SU-DHL-6 (cell line): ENCODE data around the gene ZBTB47.

Experiments
- H2AFZ ChIP-seq: fragments of 200-600 bp; sonication (generic); 2 replicates; pipeline ENCODE4 v1.6.1; 2014; ENCODE audit warnings: low read depth, mild to moderate bottlenecking, moderate library complexity, mixed read lengths, antibody characterized with exemption, low read length; ENCODE audit not compliant: severe bottlenecking
- H3F3A ChIP-seq: fragments of 200-600 bp; shearing (Covaris generic); 2 replicates; pipeline ENCODE4 v1.6.0; 2016; ENCODE audit warnings: antibody characterized with exemption, mild to moderate bottlenecking; ENCODE audit not compliant: insufficient read depth
- H3K27ac ChIP-seq: fragments of 200-600 bp; sonication (generic); 2 replicates; pipeline ENCODE4 v1.5.1; 2016; ENCODE audit warnings: low read depth, mild to moderate bottlenecking, low read length, moderate library complexity, mixed read lengths
- H3K27me3 ChIP-seq: fragments of 200-600 bp; sonication (generic), shearing (Covaris generic); 2 replicates; pipeline ENCODE4 v1.6.0; 2014; ENCODE audit warnings: mild to moderate bottlenecking, low read length
- H3K36me3 ChIP-seq: fragments of 200-600 bp; sonication (generic); 2 replicates; pipeline ENCODE4 v1.6.1; 2014; ENCODE audit warnings: mild to moderate bottlenecking, low read length, mixed read lengths
- H3K4me2 ChIP-seq: fragments of 300-600, 200-600 bp; shearing (Covaris generic), sonication (generic); 2 replicates; pipeline ENCODE4 v1.6.0; 2014; ENCODE audit warnings: low read length, low read depth, mild to moderate bottlenecking; ENCODE audit not compliant: poor library complexity, severe bottlenecking
- H3K4me3 ChIP-seq: fragments of 200-600 bp; sonication (generic); 2 replicates; pipeline ENCODE4 v1.5.1; 2014; ENCODE audit warnings: antibody characterized with exemption, low read length, mild to moderate bottlenecking, mixed read lengths; ENCODE audit not compliant: insufficient read depth, poor library complexity, severe bottlenecking
- H3K79me2 ChIP-seq: fragments of 200-600 bp; sonication (generic); 2 replicates; pipeline ENCODE4 v1.6.1; 2014; ENCODE audit warnings: mild to moderate bottlenecking, low read length, moderate library complexity; ENCODE audit not compliant: insufficient read depth
- H3K9ac ChIP-seq: fragments of 200-600 bp; sonication (generic); 2 replicates; pipeline ENCODE4 v1.7.0; 2014; ENCODE audit warnings: mild to moderate bottlenecking, low read length
- H3K9me2 ChIP-seq: fragments of 200-600 bp; sonication (generic); replicated peaks from 2 replicates; pipeline ENCODE4 v1.6.1; 2014; ENCODE audit warnings: low read length; ENCODE audit not compliant: insufficient read depth
- H3K9me3 ChIP-seq: fragments of 200-600 bp; sonication (generic); 2 replicates; pipeline ENCODE4 v1.6.1; 2014; ENCODE audit warnings: low read length, mixed read lengths; ENCODE audit not compliant: insufficient read depth
- H4K20me1 ChIP-seq: fragments of 200-600 bp; sonication (generic); 2 replicates; pipeline ENCODE4 v1.6.1; 2014; ENCODE audit warnings: low read depth, mild to moderate bottlenecking, antibody characterized with exemption, low read length, moderate library complexity, mixed read lengths
- CTCF ChIP-seq: fragments of 200-600 bp; sonication (generic); IDR thresholded peaks from one replicate; pipeline ENCODE4 v1.5.1; 2017; ENCODE audit warnings: antibody characterized with exemption, mild to moderate bottlenecking, low read length, moderate library complexity; ENCODE audit not compliant: insufficient read depth, poor library complexity, severe bottlenecking
- EZH2phosphoT487 ChIP-seq: fragments of 200-600 bp; sonication (generic), shearing (Covaris generic); conservative IDR thresholded peaks from 2 replicates; pipeline ENCODE4 v1.6.1; 2018; ENCODE audit warnings: mild to moderate bottlenecking, antibody characterized with exemption, low read length, moderate library complexity, mixed read lengths

ZBTB47 gene

DNA sequence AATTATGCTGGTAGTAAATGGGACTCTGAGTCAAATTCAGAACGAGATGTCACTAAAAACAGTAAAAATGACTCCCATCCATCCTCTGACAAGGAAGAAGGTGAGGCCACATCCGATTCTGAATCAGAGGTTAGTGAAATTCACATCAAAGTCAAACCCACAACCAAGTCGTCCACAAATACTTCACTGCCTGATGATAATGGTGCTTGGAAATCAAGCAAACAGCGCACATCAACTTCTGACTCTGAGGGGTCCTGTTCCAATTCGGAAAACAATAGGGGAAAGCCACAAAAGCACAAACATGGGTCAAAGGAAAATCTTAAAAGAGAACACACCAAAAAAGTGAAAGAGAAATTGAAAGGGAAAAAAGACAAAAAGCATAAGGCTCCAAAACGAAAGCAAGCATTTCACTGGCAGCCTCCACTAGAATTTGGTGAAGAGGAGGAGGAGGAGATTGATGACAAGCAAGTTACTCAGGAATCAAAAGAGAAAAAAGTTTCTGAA, 15.1 kb upstream of the ZBTB47 start:
- Histone ChIP-seq H3K27me3 (no peaks in the 10 kb centered on the region), H4K20me1 (no peaks in the 10 kb centered on the region; the same call in 1 of the 2 replicates), H3K9me3 (no peaks in the 10 kb centered on the region), H3K36me3 (peaks cover 69% of the 10 kb centered on the region), H3K9ac (no peak overlapping the region), H3K79me2 (no peaks in the 10 kb centered on the region), H3K9me2 (no peaks in the 10 kb centered on the region), H3F3A (no peaks in the 10 kb centered on the region), H3K4me3 (no peak overlapping the region), H3K27ac (no peak overlapping the region), H3K4me2 (no peak overlapping the region), H2AFZ (no peak overlapping the region)
- no peak for TF ChIP-seq CTCF
- TF ChIP-seq EZH2phosphoT487, result no peak

DNA sequence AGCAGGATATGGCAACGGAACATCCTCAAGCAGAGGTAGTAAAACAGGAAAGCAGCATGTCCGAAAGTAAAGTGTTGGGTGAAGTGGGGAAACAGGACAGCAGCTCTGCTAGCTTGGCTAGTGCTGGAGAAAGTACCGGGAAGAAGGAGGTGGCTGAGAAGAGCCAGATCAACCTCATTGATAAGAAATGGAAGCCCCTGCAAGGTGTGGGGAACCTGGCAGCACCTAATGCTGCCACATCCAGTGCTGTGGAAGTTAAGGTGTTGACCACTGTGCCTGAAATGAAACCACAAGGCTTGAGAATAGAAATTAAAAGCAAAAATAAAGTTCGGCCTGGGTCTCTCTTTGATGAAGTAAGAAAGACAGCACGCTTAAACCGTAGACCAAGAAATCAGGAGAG, 14.3 kb upstream of the ZBTB47 start:
- Histone ChIP-seq H3K36me3 (peaks cover 66% of the 10 kb centered on the region), H3K27me3 (no peaks in the 10 kb centered on the region), H3F3A (no peaks in the 10 kb centered on the region), H3K9ac (no peak overlapping the region), H3K79me2 (no peaks in the 10 kb centered on the region), H3K27ac (no peak overlapping the region), H2AFZ (no peak overlapping the region), H3K4me2 (no peak overlapping the region), H3K9me2 (no peaks in the 10 kb centered on the region), H3K4me3 (no peak overlapping the region), H3K9me3 (no peaks in the 10 kb centered on the region), H4K20me1 (no peaks in the 10 kb centered on the region; the same call in 1 of the 2 replicates)
- no peak for TF ChIP-seq EZH2phosphoT487
- no peak for TF ChIP-seq CTCF

GRCh38 chr3:42640129-42640528, 13.4 kb upstream of the ZBTB47 start:
- no peak overlapping the region for H3K4me2 ChIP-seq
- H3K79me2 ChIP-seq, result no peaks in the 10 kb centered on the region
- H3K36me3 ChIP-seq, result peaks cover 61% of the 10 kb centered on the region
- no peak overlapping the region for H3K27ac ChIP-seq
- H3K9ac ChIP-seq, result no peak overlapping the region
- no peak overlapping the region for H3K4me3 ChIP-seq
- no peak overlapping the region for H2AFZ ChIP-seq
- H3K9me3 ChIP-seq, result no peaks in the 10 kb centered on the region
- H4K20me1 ChIP-seq, result no peaks in the 10 kb centered on the region
- no peaks in the 10 kb centered on the region for H3K27me3 ChIP-seq
- no peaks in the 10 kb centered on the region for H3K9me2 ChIP-seq
- no peak for TF ChIP-seq CTCF
- TF ChIP-seq EZH2phosphoT487, result no peak
- no peaks in the 10 kb centered on the region for H3F3A ChIP-seq
